GM21367 (cell line): ENCODE results near the gene RAB10.
"Not testable (repeated sequence)": the region's sequence is repeated elsewhere in the genome, so short reads cannot be mapped to it uniquely, and the experiment has no call there.

Source experiments
- ATAC-seq: cut with Tn5 transposase; IDR thresholded peaks from one replicate; pipeline ENCODE4 v1.9.1; 2021; ENCODE audit not compliant: unreplicated experiment

RAB10 gene

DNA sequence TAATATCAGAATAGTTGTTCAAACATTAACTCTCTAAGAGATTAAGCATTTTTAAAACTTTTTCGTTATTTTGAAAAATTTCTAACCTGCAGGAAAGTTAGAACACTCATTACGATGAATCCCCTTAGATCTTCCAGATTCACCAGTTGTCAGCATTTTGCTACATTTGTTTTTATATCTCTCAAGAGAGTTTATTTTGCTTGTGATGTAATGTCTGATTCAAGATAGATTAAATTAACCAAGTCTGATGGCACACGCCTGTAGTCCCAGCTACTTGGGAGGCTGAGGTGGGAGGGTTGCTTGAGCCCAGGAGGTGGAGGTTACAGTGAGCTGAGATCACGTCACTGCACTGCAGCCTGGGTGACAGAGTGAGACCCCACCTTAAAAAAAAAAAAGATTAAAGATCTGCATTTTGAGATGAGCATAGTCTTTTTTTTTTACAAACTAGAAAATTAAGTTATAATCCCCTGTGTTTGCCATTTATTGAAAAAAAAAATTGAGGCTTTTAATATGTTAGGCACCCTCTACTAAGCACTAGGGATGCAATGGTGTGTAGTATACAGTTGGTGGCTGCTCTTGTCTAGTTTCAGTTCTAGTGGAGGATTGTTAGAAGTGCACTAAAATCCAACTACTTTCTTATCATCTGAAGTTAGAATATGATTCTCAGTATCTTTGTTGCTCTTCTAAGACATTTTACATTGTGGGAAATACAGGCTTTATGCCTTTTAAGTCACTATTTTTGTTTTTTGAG is 20.9 kb downstream of the RAB10 start:
- ATAC-seq: no peak

DNA sequence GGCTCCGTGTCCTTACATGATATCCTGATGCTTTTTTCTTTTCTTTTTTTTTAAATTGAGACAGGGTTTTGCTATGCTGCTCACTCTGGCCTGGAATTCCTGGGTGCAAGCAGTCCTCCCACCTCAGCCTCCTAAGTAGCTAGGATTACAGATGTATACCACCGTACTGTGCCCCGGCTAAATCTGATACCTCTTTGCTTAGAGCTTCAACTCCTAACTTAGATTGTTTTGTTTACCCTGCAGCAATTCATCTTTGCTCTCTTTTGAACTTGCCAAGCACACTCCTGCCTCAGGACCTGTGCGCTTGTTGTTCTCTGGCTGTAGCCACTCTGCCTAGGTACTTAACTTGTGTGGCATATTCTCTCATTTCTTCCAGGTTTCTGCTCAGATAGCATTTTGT is 24.5 kb downstream of the RAB10 start:
- ATAC-seq: no peak

DNA sequence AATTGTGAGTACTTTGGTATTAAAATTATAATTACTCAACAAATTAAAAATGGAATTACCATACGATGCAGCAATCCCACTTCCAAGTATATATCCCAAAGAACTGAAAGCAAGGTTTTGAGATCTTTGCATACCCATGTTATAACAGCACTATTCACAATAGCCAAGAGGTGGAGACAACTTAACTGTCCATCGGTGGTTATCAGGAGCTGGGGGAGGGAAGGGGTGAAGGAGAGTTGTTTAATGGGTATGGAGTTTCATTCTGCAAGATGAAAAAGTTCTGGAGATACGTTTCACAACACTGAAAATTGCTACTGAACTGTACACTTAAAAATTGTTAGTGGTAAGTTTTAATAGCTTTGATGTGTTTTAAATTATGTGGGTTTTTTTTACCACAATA is 25.7 kb downstream of the RAB10 start:
- no peak for ATAC-seq

DNA sequence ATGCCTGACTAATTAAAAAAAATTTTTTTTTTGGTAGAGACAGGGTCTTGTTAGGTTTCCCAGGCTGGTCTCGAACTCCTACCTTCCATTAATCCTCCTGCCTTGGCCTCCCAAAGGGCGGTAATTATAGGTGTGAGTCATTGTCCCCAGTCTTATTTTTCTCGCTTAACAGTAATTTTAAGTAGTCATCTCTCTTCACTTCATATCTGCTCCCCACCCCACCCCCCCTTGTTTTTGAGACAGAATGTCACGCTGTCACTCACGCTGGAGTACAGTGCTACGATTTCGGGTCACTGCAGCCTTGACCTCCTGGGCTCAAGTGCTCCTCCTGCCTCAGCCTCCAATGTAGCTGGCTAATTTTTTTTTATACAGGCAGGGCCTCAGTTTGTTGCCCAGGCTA is 27.7 kb downstream of the RAB10 start:
- no peak for ATAC-seq

DNA sequence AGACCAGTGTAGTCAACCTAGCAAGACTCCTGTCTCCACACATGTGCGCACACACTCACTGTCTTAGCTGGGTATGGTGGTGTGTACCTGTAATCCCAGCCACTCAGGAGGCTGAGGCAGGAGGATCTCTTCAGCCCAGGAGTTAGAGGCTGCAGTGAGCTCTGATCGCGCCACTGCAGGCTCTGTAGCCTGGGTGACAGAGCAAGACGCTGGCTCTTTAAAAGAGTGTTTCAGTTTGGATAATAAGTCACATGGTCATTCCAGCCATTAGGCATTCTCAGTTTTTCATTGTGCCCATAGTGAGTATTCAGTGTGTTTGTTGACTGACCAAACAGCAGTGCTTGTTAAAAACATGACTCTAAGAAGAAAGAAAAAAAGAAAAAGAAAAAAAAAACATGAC is 31.0 kb downstream of the RAB10 start:
- no peak for ATAC-seq

DNA sequence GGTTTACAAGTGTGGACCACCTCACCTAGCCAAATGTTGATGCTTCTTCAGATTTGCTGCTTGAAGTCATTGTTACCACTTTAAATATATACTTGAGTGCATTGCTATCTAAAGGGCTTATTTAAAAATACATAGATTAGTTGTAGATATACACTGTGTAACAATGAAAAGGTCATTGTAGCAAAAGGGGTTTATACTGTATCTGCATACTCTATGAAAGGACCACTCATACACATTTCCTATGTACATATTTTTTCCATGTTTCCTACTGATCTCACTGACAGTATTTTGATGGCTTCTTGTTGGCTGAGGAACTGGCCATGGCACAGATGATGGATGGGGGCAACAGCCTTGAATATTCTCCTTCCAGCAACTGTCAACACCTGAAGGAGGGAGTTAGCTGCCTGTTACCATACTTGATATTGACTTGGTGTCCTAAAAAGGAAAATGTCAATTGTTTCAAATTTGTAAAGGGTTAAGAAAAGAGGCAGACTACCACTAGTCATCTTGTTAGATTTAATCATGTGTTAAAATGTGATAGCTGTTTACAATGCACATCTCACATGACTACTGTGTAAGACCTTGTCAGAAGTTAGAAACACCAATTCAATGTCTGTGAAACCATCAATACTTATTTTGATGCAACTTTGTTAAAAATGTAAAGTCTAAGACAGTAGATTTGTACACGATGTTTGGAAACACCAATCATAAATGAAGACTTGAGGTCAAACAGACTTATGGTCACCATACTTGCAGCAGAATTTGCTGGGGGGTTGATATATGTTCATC is 33.5 kb downstream of the RAB10 start:
- no peak for ATAC-seq

DNA sequence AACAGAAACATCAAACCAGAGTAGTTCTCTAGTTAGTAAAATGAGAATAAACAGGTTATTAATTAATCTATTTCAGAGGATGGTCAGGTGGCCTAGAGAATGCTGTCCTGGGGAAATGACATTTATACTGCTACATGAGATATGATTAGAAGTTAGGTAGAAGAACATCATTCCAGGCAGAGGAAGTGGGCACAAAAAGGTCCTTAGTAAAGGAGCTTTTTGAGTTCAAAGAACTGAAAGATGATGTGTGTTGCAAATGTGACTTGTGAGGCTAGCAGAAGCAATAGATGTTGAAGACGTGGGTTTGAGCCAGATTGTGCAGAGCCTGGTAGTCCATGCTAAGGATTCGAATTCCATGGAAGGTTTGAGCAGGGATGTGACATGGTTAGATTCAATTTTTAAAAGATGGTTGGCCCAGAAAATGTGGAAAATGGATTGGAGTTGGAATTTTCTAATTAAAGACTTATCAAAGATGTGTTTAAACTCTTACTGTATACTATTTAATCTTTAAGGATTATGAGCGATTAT is 34.2 kb downstream of the RAB10 start:
- ATAC-seq: no peak

DNA sequence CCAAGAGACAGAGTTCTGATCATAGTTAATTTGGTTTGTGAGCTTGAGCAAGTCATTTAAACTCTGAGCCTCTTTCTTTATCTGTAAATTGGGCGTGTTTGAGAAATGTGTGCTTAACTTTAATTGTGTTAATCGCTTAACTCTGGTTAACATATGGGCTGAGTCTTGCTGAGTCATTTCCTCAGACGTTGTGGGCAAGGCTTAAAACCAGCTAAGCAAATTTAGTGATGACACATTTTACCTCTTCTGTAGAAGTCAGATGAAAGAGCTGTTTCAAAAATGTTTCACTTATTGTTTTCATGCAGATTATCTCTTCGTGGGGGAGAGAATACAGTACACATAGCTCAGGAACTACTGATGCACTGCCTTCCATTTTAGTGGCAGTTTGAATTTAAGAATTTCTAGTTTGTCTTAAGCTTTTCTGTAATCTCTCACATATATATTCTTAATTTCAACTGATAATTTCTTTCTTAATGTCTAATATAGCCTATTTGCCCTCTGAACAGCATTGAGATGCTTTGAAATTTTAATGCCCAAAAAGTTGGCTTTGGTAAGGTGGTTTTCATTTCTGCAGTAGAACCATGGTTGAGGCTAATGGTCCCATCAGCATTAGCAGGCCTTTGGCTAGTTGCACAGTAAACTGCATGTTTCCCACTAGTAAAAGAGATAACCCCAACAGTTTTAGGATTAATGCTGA is 34.9 kb downstream of the RAB10 start:
- peak; percentile 83 for ATAC-seq

DNA sequence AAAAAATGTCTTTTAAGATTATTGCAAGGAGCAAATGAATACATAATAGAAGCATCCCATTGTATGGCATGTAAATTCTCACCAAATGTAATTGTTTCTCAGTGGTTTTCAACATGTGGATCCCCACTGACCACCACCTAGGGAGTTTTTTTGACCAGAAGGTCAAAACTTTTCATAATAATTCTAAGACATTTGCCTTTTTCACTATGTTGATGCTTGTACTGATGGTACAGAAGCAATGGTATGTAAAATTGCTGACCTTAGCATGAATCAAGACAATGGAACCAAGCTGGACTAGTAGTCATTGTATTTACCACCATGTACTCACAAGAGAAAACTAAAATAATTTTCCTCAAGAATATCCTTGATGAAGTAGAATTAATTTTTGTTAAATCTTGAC is 36.8 kb downstream of the RAB10 start:
- ATAC-seq: no peak

DNA sequence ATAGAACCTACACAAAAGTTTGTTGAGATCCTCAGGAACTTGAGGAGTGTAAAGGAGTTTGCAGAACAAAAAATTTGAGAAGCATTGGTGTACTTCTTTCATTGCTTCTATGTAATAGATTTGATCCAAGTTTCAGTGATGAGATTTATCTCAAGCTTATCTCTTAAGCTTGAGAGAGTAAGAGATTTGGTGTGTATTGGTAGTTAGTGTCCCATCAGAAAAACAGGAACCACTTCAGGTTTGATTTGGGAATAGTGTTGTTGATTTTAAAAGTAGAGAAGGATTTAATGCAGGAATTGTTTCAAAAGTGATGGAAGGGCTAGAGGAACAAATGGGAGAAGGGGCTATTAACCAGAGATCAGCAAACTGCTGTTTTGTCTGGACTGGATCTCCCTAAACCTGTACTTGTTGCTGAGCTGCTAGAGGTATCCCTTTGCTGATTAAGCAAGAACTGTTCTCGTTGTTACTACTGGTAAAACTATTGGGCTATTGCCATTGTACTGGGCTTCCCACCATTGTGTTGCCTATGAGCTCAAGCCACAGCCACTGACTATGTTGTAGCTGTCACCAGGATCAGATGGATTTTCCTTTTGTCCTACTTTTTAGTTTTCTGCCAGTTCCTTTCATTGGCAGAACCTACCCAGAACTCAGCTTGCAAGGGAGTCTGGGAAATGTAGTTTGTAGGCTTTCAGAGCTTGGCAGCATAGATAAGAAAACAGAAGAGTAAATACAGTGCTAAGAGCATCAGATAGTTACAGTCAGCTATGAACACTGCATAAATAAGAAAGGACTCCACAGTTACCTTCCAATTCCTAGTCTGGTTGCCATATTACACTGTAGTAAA is 39.3 kb downstream of the RAB10 start:
- no peak for ATAC-seq

DNA sequence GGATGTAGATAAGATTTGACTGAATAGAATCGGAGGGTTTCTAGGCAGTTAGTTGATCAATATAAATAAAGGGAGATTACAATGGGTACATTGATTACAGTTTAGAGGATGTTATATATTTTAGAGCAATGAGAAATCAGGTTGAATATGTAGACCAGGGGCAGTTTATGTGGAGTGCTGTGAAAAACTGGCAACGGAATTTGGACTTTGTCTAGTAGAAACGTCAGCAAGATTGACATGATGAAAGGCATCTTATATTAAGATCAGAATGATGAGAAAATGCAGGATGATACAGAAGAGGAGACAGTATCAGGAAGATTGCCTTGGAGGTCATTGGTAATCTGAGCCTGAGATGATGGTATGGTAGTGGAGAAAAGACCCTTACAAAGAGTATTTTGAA is 39.9 kb downstream of the RAB10 start:
- no peak for ATAC-seq

DNA sequence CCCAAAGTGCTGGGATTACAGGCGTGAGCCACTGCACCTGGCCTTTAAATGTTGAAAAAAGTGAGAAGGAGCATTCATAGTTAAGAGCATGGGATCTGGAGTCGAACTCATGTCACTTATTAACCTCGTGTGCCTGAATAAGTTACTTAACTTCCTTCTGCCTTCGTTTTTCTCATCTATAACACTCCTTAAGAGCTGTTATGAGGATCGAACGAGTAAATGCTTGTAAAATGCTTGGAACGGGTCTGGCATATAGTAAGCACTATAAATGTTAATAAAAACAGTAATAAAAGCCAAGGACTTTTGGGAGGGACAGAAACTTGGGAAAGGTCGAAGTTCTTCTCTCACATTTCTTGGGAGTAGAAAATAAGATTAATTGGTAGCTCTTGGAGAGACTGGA is 40.8 kb downstream of the RAB10 start:
- ATAC-seq: no peak

DNA sequence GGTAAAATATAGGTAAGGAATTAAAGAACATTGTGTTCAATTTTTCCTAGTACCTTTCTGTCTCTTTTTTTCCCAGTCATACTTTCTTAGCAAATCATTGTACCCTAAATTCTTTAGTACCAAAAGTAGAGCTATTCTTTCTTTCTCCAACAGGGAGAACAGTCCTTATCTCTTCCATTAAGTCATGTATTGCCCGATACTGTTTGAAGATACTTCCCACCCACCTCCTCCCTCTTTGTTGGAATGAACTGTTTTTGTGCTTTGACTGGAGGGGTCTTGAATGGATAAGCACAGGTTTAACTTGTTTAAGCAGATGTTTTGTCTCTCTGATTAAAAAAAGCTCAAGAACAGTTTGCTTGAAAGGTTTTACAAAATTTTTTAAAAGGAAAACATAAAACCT is 41.3 kb downstream of the RAB10 start:
- ATAC-seq: no peak

DNA sequence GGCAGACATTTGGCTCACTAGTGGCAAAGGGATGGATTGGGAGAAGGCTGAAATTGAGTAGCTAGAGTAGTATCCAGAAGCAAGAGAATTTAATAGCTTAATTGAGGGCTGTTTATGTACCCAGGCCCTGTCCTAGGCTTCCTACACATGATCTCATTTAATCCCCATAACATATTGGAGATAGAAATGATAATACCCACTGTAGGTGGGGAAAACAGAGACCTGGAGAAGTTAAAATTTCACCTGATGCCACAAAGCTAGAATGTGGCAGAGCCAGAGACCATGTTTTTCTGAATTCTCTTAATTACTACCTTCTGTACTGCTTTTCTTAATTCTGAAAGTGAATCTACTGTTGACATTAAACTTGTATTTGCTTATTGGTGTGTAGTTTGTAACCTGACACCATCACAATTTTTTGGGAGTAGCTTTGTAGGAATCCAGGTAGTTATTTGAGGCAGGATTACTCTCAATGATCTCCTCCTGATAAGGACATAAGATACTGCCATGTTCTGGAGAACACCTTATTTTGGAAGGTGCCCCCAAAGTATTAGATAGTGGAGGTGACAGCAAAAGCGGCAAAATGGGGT is 42.2 kb downstream of the RAB10 start:
- no peak for ATAC-seq

DNA sequence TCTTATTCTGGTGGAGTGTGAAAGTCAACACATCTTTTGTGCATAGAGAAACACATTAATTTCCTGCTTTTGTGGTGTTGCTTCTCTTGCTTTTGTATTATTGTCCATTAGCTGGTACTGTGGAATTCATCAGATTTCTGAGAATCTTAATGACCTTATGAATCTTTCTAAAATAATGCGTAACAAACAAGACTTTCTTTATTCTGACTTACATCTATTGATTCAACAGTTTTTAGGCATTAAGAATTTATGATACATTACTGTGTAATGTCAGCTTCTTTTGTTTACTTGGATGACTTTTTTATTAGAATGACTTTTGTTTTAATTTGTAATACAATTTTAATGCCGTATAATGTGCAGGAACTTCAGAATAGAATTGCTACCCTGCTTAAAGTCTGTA is 43.4 kb downstream of the RAB10 start:
- ATAC-seq: no peak

DNA sequence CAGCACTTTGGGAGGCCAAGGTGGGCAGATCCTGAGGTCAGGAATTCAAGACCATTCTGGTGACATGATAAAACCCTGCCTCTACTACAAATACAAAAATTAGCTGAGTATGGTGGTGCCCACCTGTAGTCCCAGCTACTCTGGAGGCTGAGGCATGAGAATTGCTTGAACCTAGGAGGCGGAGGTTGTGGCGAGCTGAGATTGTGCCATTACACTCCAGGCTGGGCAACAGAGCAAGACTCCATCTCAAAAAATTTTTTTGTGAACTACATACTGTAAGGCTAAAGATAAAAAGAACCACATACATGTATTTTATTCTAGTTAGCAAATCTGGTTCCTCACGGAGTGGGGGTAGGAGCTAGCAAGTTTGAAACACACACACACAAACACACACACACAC is 45.1 kb downstream of the RAB10 start:
- no peak for ATAC-seq

DNA sequence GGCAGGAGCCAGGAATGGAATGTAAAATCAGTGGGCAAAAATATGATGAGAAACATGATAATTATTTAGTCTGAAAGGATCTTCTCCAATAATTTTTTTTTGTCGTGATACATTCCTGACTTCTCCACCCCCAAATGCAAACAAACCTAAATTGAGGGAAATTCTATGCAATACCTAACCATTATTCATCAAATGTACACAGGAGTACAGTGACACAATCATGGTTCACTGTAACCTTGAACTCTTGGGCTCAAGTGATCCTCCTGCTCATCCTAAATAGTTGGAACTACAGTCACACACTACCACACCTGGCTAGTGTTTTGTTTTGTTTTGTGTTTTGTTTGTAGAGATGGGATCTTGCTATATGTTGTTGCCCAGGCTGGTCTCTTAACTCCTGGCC is 46.5 kb downstream of the RAB10 start:
- ATAC-seq: no peak

DNA sequence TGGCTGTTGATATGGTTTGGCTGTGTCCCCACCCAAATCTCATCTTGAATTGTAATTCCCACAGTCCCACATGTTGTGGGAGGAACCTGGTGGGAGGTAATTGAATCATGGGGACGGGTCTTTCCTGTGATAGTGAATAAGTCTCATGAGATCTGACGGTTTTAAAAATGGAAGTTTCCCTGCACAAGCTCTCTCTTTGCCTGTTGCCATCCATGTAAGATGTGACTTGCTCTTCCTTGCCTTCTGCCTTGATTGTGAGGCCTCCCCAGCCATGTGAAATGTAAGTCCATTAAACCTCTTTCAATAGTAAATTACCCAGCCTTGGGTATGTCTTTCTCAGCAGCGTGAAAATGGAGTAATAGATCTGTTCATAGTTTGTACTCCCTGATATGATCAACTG is 47.0 kb downstream of the RAB10 start:
- ATAC-seq: not testable (repeated sequence)

DNA sequence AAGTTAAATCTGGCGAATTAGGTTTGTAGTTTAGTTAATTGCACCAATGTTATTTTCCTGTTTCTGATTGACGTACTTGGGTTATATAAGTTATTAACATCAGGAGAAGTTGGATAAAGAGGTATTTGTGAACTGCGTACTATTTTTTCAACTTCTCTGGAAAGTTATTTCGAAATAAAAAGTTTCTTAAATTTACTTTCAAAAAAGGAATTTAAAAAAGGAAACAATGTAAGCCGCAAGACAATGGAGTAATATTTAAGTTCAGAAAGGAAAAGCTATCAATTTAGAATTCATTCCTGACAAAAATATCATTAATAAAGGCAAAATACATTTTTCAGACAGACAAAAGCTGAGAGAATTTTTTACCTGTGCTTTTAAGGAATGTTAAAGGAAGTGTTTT is 47.7 kb downstream of the RAB10 start:
- ATAC-seq: no peak

DNA sequence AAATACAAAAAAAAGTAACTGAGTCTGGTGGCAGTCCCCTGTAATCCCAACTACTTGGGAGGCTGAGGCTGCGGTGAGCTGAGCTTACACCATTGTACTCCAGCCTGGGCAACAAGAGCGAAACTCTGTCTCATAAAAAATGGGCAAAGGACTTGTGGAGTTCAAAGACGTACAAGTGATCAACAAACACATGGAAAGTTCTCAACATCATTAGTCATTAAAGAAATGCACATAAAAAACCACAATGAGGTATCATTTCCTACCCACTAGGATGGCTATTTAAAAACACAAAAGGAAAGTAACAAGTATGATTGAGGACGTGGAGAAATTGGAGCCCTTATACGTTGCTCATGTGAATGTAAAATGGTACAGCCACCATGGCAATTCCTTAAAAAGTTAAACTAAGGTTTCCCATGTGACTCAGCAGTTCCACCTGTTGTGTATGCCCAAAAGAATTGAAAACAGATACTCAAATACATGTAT is 52.3 kb downstream of the RAB10 start:
- ATAC-seq: no peak
